ENCODE results near the gene RCL1.

Gene RCL1

GRCh38 chr9:4860383-4860782 is 67.6 kb downstream of the RCL1 start:
- no peak overlapping the region for H2AFZ ChIP-seq (ENCODE audit: low read depth, low read length, severe bottlenecking)
- no peaks in the 10 kb centered on the region for H3K27me3 ChIP-seq (ENCODE audit: low read length)
- no peaks in the 10 kb centered on the region for H3K79me2 ChIP-seq (ENCODE audit: insufficient read depth, low read length)
- TF ChIP-seq CTCF (IDR thresholded peaks at IDR 0.05; ENCODE audit: insufficient read depth, low read length, poor library complexity, severe bottlenecking) (no peak), EZH2phosphoT487 (conservative IDR thresholded peaks at IDR 0.05; ENCODE audit: low read length) (no peak)
- no peaks in the 10 kb centered on the region for H3F3A ChIP-seq (ENCODE audit: insufficient read depth)
- H3K9me3 ChIP-seq (ENCODE audit: insufficient read depth, low read length): no peaks in the 10 kb centered on the region
- no peaks in the 10 kb centered on the region for H3K9me2 ChIP-seq (replicated peaks; ENCODE audit: insufficient read depth, low read length)
- H3K27ac ChIP-seq (ENCODE audit: low read depth, low read length): no peak overlapping the region
- H4K20me1 ChIP-seq (ENCODE audit: low read depth, low read length): no peaks in the 10 kb centered on the region
- no peak overlapping the region for H3K4me3 ChIP-seq (ENCODE audit: insufficient read depth, low read length, poor library complexity, severe bottlenecking)
- H3K9ac ChIP-seq (ENCODE audit: low read length): no peak overlapping the region
- H3K4me2 ChIP-seq (ENCODE audit: low read depth, low read length, poor library complexity, severe bottlenecking): no peak overlapping the region
- 0 out of 2 replicates have a peak, but pooled peaks cover 3% of the 10 kb centered on the region for H3K36me3 ChIP-seq (ENCODE audit: low read length)

- Histone ChIP-seq H3K27me3 (ENCODE audit: low read length) (no peaks in the 10 kb centered on the region), H3K9me3 (ENCODE audit: insufficient read depth, low read length) (no peaks in the 10 kb centered on the region), H3K9me2 (replicated peaks; ENCODE audit: insufficient read depth, low read length) (no peaks in the 10 kb centered on the region), H3K4me2 (ENCODE audit: low read depth, low read length, poor library complexity, severe bottlenecking) (no peak overlapping the region), H3K27ac (ENCODE audit: low read depth, low read length) (no peak overlapping the region), H3K36me3 (ENCODE audit: low read length) (0 out of 2 replicates have a peak, but pooled peaks cover 3% of the 10 kb centered on the region), H4K20me1 (ENCODE audit: low read depth, low read length) (no peaks in the 10 kb centered on the region), H3F3A (ENCODE audit: insufficient read depth) (no peaks in the 10 kb centered on the region), H3K79me2 (ENCODE audit: insufficient read depth, low read length) (no peaks in the 10 kb centered on the region), H2AFZ (ENCODE audit: low read depth, low read length, severe bottlenecking) (no peak overlapping the region), H3K9ac (ENCODE audit: low read length) (no peak overlapping the region), H3K4me3 (ENCODE audit: insufficient read depth, low read length, poor library complexity, severe bottlenecking) (no peak overlapping the region)
- TF ChIP-seq EZH2phosphoT487 (conservative IDR thresholded peaks at IDR 0.05; ENCODE audit: low read length): no peak
Measured at GRCh38 chr9:4861145-4861544, 68.4 kb downstream of the RCL1 start.

- no peaks in the 10 kb centered on the region for H3K9me2 ChIP-seq (replicated peaks; ENCODE audit: insufficient read depth, low read length)
- no peaks in the 10 kb centered on the region for H3K9me3 ChIP-seq (ENCODE audit: insufficient read depth, low read length)
- TF ChIP-seq CTCF (IDR thresholded peaks at IDR 0.05; ENCODE audit: insufficient read depth, low read length, poor library complexity, severe bottlenecking) (no peak), EZH2phosphoT487 (conservative IDR thresholded peaks at IDR 0.05; ENCODE audit: low read length) (no peak)
- no peaks in the 10 kb centered on the region for H3K79me2 ChIP-seq (ENCODE audit: insufficient read depth, low read length)
- H3K36me3 ChIP-seq (ENCODE audit: low read length): 0 out of 2 replicates have a peak, but pooled peaks cover 3% of the 10 kb centered on the region
- no peak overlapping the region for H3K9ac ChIP-seq (ENCODE audit: low read length)
- H3K27ac ChIP-seq (ENCODE audit: low read depth, low read length): no peak overlapping the region
- H4K20me1 ChIP-seq (ENCODE audit: low read depth, low read length): no peaks in the 10 kb centered on the region
- no peak overlapping the region for H3K4me2 ChIP-seq (ENCODE audit: low read depth, low read length, poor library complexity, severe bottlenecking)
- H3K4me3 ChIP-seq (ENCODE audit: insufficient read depth, low read length, poor library complexity, severe bottlenecking): no peak overlapping the region
- no peaks in the 10 kb centered on the region for H3F3A ChIP-seq (ENCODE audit: insufficient read depth)
- no peak overlapping the region for H2AFZ ChIP-seq (ENCODE audit: low read depth, low read length, severe bottlenecking)
- H3K27me3 ChIP-seq (ENCODE audit: low read length): no peaks in the 10 kb centered on the region
Measured at GRCh38 chr9:4861736-4862451, 69.2 kb downstream of the RCL1 start.

GRCh38 chr9:4862506-4863250 is 69.9 kb downstream of the RCL1 start:
- no peak overlapping the region for H3K9ac ChIP-seq (ENCODE audit: low read length)
- no peak overlapping the region for H2AFZ ChIP-seq (ENCODE audit: low read depth, low read length, severe bottlenecking)
- H3K79me2 ChIP-seq (ENCODE audit: insufficient read depth, low read length): no peaks in the 10 kb centered on the region
- H3K4me3 ChIP-seq (ENCODE audit: insufficient read depth, low read length, poor library complexity, severe bottlenecking): no peak overlapping the region
- H3K9me2 ChIP-seq (replicated peaks; ENCODE audit: insufficient read depth, low read length): no peaks in the 10 kb centered on the region
- no peak overlapping the region for H3K4me2 ChIP-seq (ENCODE audit: low read depth, low read length, poor library complexity, severe bottlenecking)
- TF ChIP-seq EZH2phosphoT487 (conservative IDR thresholded peaks at IDR 0.05; ENCODE audit: low read length) (no peak), CTCF (IDR thresholded peaks at IDR 0.05; ENCODE audit: insufficient read depth, low read length, poor library complexity, severe bottlenecking) (no peak)
- H3K27ac ChIP-seq (ENCODE audit: low read depth, low read length): no peak overlapping the region
- no peaks in the 10 kb centered on the region for H4K20me1 ChIP-seq (ENCODE audit: low read depth, low read length)
- no peaks in the 10 kb centered on the region for H3F3A ChIP-seq (ENCODE audit: insufficient read depth)
- H3K27me3 ChIP-seq (ENCODE audit: low read length): no peaks in the 10 kb centered on the region
- H3K9me3 ChIP-seq (ENCODE audit: insufficient read depth, low read length): no peaks in the 10 kb centered on the region
- H3K36me3 ChIP-seq (ENCODE audit: low read length): no peaks in the 10 kb centered on the region

Measured in SU-DHL-6 (cell line).